Activated T-cell treated with anti-CD3 and anti-CD28 coated beads for 48 hours (primary cell): ENCODE data around the gene ITM2C.

ENCODE experiments used
- DNase-seq: peaks from one replicate; pipeline ENCODE4 v3.0.0-alpha.2; 2020; ENCODE audit warnings: low read depth

Gene ITM2C

GRCh38 chr2:230927711-230928341 is 63.1 kb downstream of the ITM2C start:
- DNase-seq, result no peak
